Vagina (tissue), 2 donors: ENCODE measurements around the gene TRIM33.

Experiments used
- CTCF ChIP-seq, 3 experiments: fragments of 450-650 bp in 2 of 3; fragments of 200-600 bp in 1 of 3; sonication (generic) in 1 of 3; IDR thresholded peaks; one replicate each; pipeline ENCODE4 v1.5.1; 2017 to 2019; ENCODE audit warnings: antibody characterized with exemption in 3 of 3, mild to moderate bottlenecking in 2 of 3, moderate library complexity in 2 of 3
- POLR2A ChIP-seq, 2 donors: fragments of 450-650 bp; IDR thresholded peaks; one replicate each; pipeline ENCODE4 v1.6.1; 2017; ENCODE audit warnings: antibody characterized with exemption in 2 of 2, mild to moderate bottlenecking in 2 of 2, moderate library complexity in 2 of 2
- POLR2AphosphoS5 ChIP-seq, 2 donors: sonication (generic); formaldehyde crosslinking; IDR thresholded peaks; one replicate each; pipeline ENCODE4 v1.9.0; 2017; ENCODE audit warnings: antibody characterized with exemption in 2 of 2, mild to moderate bottlenecking in 2 of 2, low read depth in 1 of 2; ENCODE audit not compliant: insufficient read depth in 1 of 2

GRCh38 chr1:114559356-114559755 lies 48.4 kb upstream of the TRIM33 start:
- TF ChIP-seq CTCF (IDR thresholded peaks at IDR 0.05), result no peak
- no peak for TF ChIP-seq POLR2AphosphoS5 (IDR thresholded peaks at IDR 0.05; ENCODE audit: insufficient read depth in 1 of 2, low read depth in 1 of 2)
- no peak for TF ChIP-seq POLR2A (IDR thresholded peaks at IDR 0.05)
